Trophoblast cell (in vitro differentiated cells and primary cell): ENCODE measurements around the gene ILRUN.
"Not testable (repeated sequence)": the region's sequence is repeated elsewhere in the genome, so short reads cannot be mapped to it uniquely, and the experiment has no call there.

ENCODE experiments used
- DNase-seq, 2 donors: peaks; one replicate each; pipeline ENCODE4 v3.0.0-alpha.2; 2016
- H2AFZ ChIP-seq: 2 replicates; pipeline ENCODE4 v1.6.1; 2013; ENCODE audit warnings: low read length, moderate library complexity, mild to moderate bottlenecking; ENCODE audit not compliant: insufficient read depth, poor library complexity
- H2AK5ac ChIP-seq: 2 replicates; pipeline ENCODE4 v1.6.1; 2013; ENCODE audit warnings: mild to moderate bottlenecking, low read length
- H2BK120ac ChIP-seq: 2 replicates; pipeline ENCODE4 v1.6.1; 2013; ENCODE audit warnings: low read length, mild to moderate bottlenecking, moderate library complexity; ENCODE audit not compliant: insufficient read depth, poor library complexity
- H2BK12ac ChIP-seq: 2 replicates; pipeline ENCODE4 v1.6.1; 2013; ENCODE audit warnings: mild to moderate bottlenecking, low read length, moderate library complexity
- H2BK5ac ChIP-seq: 2 replicates; pipeline ENCODE4 v1.6.1; 2013; ENCODE audit warnings: low read length, low read depth, moderate library complexity, mild to moderate bottlenecking; ENCODE audit not compliant: poor library complexity
- H3K14ac ChIP-seq: 2 replicates; pipeline ENCODE4 v1.6.1; 2013; ENCODE audit warnings: mild to moderate bottlenecking, low read length
- H3K18ac ChIP-seq: 2 replicates; pipeline ENCODE4 v1.6.1; 2013; ENCODE audit warnings: mild to moderate bottlenecking, low read length
- H3K23ac ChIP-seq: 2 replicates; pipeline ENCODE4 v1.6.1; 2013; ENCODE audit warnings: low read length
- H3K27ac ChIP-seq: 2 replicates; pipeline ENCODE4 v1.5.1; 2013; ENCODE audit warnings: low read depth, mild to moderate bottlenecking, inconsistent platforms, low read length, moderate library complexity
- H3K27me3 ChIP-seq: 2 replicates; pipeline ENCODE4 v1.6.1; 2013; ENCODE audit warnings: inconsistent platforms, mild to moderate bottlenecking, low read length, moderate library complexity; ENCODE audit not compliant: insufficient read depth
- H3K36me3 ChIP-seq, 2 experiments: 1 replicate in 1 of 2; 2 replicates in 1 of 2; pipeline ENCODE4 v1.6.1; 2013; ENCODE audit warnings: low read length in 2 of 2, mild to moderate bottlenecking in 2 of 2, moderate library complexity in 1 of 2; ENCODE audit not compliant: insufficient read depth in 2 of 2, control insufficient read depth in 1 of 2
- H3K4ac ChIP-seq: 2 replicates; pipeline ENCODE4 v1.6.1; 2013; ENCODE audit warnings: low read depth, mild to moderate bottlenecking, low read length, moderate library complexity
- H3K4me1 ChIP-seq, 2 experiments: 1 replicate in 1 of 2; 2 replicates in 1 of 2; pipeline ENCODE4 v1.6.1; 2013; ENCODE audit warnings: low read length in 2 of 2, mild to moderate bottlenecking in 2 of 2, moderate library complexity in 1 of 2; ENCODE audit not compliant: insufficient read depth in 2 of 2, control insufficient read depth in 1 of 2
- H3K4me2 ChIP-seq: 2 replicates; pipeline ENCODE4 v1.6.1; 2013; ENCODE audit warnings: inconsistent platforms, mild to moderate bottlenecking, low read length, moderate library complexity
- H3K4me3 ChIP-seq: 2 replicates; pipeline ENCODE4 v1.5.1; 2013; ENCODE audit warnings: mild to moderate bottlenecking, low read depth, low read length, inconsistent platforms
- H3K79me1 ChIP-seq: one replicate; pipeline ENCODE4 v1.6.1; 2013; ENCODE audit warnings: low read length
- H3K79me2 ChIP-seq: 2 replicates; pipeline ENCODE4 v1.6.1; 2013; ENCODE audit warnings: low read length, mild to moderate bottlenecking; ENCODE audit not compliant: control insufficient read depth, insufficient read depth, poor library complexity
- H3K9ac ChIP-seq: 2 replicates; pipeline ENCODE4 v1.6.1; 2013; ENCODE audit warnings: mild to moderate bottlenecking, low read length
- H3K9me3 ChIP-seq: 2 replicates; pipeline ENCODE4 v1.6.1; 2013; ENCODE audit warnings: low read depth, mild to moderate bottlenecking, control low read depth, inconsistent platforms, low read length; ENCODE audit not compliant: insufficient read depth
- H4K12ac ChIP-seq: 2 replicates; pipeline ENCODE4 v1.6.1; 2013; ENCODE audit warnings: low read depth, mild to moderate bottlenecking, low read length, moderate library complexity
- H4K8ac ChIP-seq: 2 replicates; pipeline ENCODE4 v1.6.1; 2013; ENCODE audit warnings: low read depth, mild to moderate bottlenecking, low read length, moderate library complexity
- H4K91ac ChIP-seq: one replicate; pipeline ENCODE4 v1.6.1; 2013; ENCODE audit warnings: low read depth, mild to moderate bottlenecking, low read length, moderate library complexity
- WGBS: extraction: QIAGEN DNeasy Blood & Tissue Kit; methylation state at CpG from one replicate; pipeline ENCODE4 v1.1.7; 2013; ENCODE audit warnings: missing lambda C conversion rate; ENCODE audit not compliant: insufficient read length, insufficient coverage; ENCODE audit errors: extremely low coverage; 5-methylcytosine and 5-hydroxymethylcytosine counted together

Gene ILRUN

DNA sequence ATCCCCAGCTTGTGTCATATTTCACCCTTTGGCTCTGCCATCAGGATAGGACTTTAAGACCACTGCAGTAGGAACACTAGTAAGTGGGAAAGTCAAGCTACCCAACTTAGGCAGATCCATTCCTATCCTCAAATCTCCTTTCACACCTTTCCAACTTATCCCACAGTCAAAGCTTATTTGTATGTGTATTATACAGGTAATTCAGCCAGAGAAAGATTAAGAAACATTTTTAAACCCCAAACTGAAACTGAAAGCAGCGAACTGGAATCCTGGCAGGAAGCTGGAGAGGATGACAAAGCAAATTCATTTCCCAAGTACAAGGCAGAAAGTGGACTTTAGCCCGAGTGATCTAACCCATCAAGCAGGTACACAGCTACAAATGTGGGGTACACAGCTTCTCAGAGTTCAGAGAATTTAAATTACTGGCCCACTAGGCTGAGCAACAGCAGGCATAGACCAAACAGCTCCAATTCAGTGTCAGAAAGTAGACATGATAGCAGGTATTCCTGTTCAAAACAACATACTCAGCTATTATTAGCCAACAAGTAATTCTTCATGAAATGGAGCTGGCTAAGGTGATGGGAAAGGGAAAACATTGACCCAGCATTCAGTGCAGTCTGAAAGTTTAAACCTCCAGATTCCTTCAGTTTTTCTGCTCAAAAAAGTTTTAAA, 39.1 kb downstream of the ILRUN start:
- H3K4ac ChIP-seq: no peak overlapping the region
- no peak overlapping the region for H3K4me3 ChIP-seq
- no peak overlapping the region for H3K4me2 ChIP-seq
- H2AK5ac ChIP-seq: no peak overlapping the region
- H3K79me2 ChIP-seq: peaks cover 2% of the 10 kb centered on the region
- WGBS: no CpG with 5 or more reads among the region's 2 CpGs
- no peak overlapping the region for H2AFZ ChIP-seq
- peak overlapping the region; percentile 11 for H3K27ac ChIP-seq
- H3K79me1 ChIP-seq: no peaks in the 10 kb centered on the region
- peak overlapping the region; percentile 15 for H4K91ac ChIP-seq
- H3K4me1 ChIP-seq: peaks cover 0 to 4% of the 10 kb centered on the region in 2 experiments
- no peak overlapping the region for H3K18ac ChIP-seq
- H3K27me3 ChIP-seq: no peaks in the 10 kb centered on the region
- no peak overlapping the region for H2BK12ac ChIP-seq
- H4K12ac ChIP-seq: no peak overlapping the region
- H3K14ac ChIP-seq: no peak overlapping the region
- H2BK5ac ChIP-seq: peak overlapping the region; percentile 16
- H2BK120ac ChIP-seq: no peak overlapping the region
- no peak overlapping the region for H3K9ac ChIP-seq
- no peak overlapping the region for H3K23ac ChIP-seq
- DNase-seq: peak; percentile 17 to 56
- no peak overlapping the region for H4K8ac ChIP-seq
- no peaks in the 10 kb centered on the region for H3K9me3 ChIP-seq
- peaks cover 0 to 3% of the 10 kb centered on the region in 2 experiments for H3K36me3 ChIP-seq

DNA sequence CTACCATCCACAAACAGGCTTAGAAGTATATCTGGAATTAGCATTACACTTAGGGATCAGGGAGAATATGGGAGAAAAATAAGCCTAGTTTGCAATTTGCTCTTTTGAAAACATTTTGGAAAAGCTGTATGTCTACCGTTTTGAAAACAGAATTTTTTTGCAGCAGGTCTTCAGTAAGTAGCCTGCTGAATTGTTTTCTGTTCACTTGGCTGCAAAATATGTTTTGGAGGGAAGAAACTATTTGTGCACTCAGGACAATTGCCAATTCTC, 39.6 kb downstream of the ILRUN start:
- no peak for DNase-seq
- Histone ChIP-seq H4K12ac (no peak overlapping the region), H3K9me3 (no peaks in the 10 kb centered on the region), H2AFZ (no peak overlapping the region), H3K23ac (no peak overlapping the region), H3K27me3 (no peaks in the 10 kb centered on the region), H4K8ac (no peak overlapping the region), H3K4me3 (no peak overlapping the region), H3K4me1 (peaks cover 0 to 4% of the 10 kb centered on the region in 2 experiments), H2AK5ac (no peak overlapping the region), H3K4ac (no peak overlapping the region), H3K14ac (no peak overlapping the region), H3K79me2 (peaks cover 2% of the 10 kb centered on the region), H3K27ac (no peak overlapping the region), H3K79me1 (no peaks in the 10 kb centered on the region), H3K36me3 (peaks cover 0 to 3% of the 10 kb centered on the region in 2 experiments), H3K9ac (no peak overlapping the region), H3K4me2 (no peak overlapping the region), H4K91ac (no peak overlapping the region), H2BK120ac (no peak overlapping the region), H3K18ac (no peak overlapping the region), H2BK5ac (no peak overlapping the region), H2BK12ac (no peak overlapping the region)
- WGBS: no CpG with 5 or more reads among the region's 1 CpG

DNA sequence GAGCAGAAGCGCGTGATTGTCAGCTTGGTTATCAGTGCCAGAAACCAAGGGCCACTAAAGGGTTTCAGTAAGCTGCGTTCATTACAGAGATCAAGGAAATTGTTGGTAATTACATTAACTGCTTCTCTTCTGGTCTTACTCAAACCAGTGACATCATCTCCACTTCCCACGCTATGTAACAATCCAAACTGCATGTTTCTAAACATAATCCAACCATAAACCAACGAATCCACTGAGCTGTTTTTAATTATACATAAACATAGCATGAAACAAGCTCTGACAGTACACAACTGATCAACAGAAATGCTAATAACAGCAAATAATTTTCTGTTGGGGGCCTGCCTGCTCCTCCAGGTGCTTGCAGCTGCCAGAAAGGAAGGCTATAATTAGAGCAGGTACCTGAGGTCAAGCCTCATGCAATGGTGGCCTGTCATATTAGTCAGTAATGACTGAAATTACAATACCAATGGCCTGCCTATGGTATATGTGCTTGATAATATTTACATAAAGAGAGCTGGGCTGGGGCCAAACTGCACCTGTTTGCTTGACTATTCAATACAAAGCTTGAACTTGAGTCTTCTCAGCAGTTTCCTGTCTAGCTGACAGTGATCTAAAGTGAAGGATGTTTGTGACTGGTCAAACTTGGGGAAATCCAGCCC, 40.1 kb downstream of the ILRUN start:
- no peak overlapping the region for H3K9ac ChIP-seq
- H3K4ac ChIP-seq: no peak overlapping the region
- no peak overlapping the region for H3K4me2 ChIP-seq
- no peaks in the 10 kb centered on the region for H3K9me3 ChIP-seq
- no peak overlapping the region for H3K23ac ChIP-seq
- 100% methylated on average over 1 of the region's 5 CpGs for WGBS
- H4K91ac ChIP-seq: no peak overlapping the region
- no peak overlapping the region for H2BK5ac ChIP-seq
- H2AFZ ChIP-seq: no peak overlapping the region
- H2BK120ac ChIP-seq: no peak overlapping the region
- no peak overlapping the region for H3K4me3 ChIP-seq
- H3K36me3 ChIP-seq: peaks cover 0 to 3% of the 10 kb centered on the region in 2 experiments
- no peak overlapping the region for H3K18ac ChIP-seq
- no peak overlapping the region for H4K12ac ChIP-seq
- no peaks in the 10 kb centered on the region for H3K79me1 ChIP-seq
- no peak overlapping the region for H2AK5ac ChIP-seq
- peaks cover 0 to 4% of the 10 kb centered on the region in 2 experiments for H3K4me1 ChIP-seq
- H2BK12ac ChIP-seq: no peak overlapping the region
- H3K27me3 ChIP-seq: no peaks in the 10 kb centered on the region
- no peak overlapping the region for H4K8ac ChIP-seq
- peaks cover 2% of the 10 kb centered on the region for H3K79me2 ChIP-seq
- DNase-seq: peak in 1 of 2 donors; percentile 21
- no peak overlapping the region for H3K27ac ChIP-seq
- H3K14ac ChIP-seq: no peak overlapping the region

DNA sequence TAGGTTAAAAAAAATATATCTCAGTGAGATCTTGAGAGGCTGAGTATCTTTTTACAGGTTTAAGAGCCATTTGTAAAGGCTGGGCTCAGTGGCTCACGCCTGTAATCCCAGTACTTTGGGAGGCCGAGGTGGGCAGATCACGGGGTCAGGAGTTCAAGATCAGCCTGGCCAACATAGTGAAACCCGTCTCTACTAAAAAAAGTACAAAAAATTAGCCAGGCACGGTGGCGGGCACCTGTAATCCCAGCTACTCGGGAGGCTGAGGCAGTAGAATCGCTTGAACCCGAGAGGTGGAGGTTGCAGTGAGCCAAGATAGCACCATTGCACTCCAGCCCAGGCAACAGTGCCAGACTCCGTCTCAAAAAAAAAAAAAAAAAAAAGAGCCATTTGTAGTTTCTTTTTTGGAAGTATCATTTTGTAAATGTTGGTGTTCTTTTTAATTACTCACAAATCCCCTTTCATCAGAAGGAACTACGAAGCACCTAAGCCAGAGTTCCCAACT, 40.6 kb downstream of the ILRUN start:
- not testable (repeated sequence) for H3K4me3 ChIP-seq, H2BK5ac ChIP-seq, H3K4me2 ChIP-seq, H3K27ac ChIP-seq, H3K9me3 ChIP-seq, H3K79me1 ChIP-seq, H3K18ac ChIP-seq, H4K91ac ChIP-seq, H3K27me3 ChIP-seq, H3K14ac ChIP-seq, H2AK5ac ChIP-seq, H3K4ac ChIP-seq, DNase-seq, H4K8ac ChIP-seq, H2BK12ac ChIP-seq, H3K23ac ChIP-seq, H3K79me2 ChIP-seq, H3K9ac ChIP-seq, H4K12ac ChIP-seq, H3K4me1 ChIP-seq, H2BK120ac ChIP-seq, H3K36me3 ChIP-seq, H2AFZ ChIP-seq
- WGBS: no CpG with 5 or more reads among the region's 11 CpGs
